Activated CD4-positive, CD25-positive, alpha-beta regulatory T cell (primary cell): ENCODE measurements around the gene COG1.

Source experiments
- DNase-seq, 4 experiments: peaks; one replicate each; lab custom pipeline; 2025; lab: John Stamatoyannopoulos, UW

The COG1 gene

GRCh38 chr17:73198201-73198929 is 5.5 kb downstream of the COG1 start:
- DNase-seq: no peak

- no peak for DNase-seq
Measured at GRCh38 chr17:73198930-73199260, 6.0 kb downstream of the COG1 start.

- no peak for DNase-seq
Measured at GRCh38 chr17:73199751-73200317, 7.0 kb downstream of the COG1 start.

DNA sequence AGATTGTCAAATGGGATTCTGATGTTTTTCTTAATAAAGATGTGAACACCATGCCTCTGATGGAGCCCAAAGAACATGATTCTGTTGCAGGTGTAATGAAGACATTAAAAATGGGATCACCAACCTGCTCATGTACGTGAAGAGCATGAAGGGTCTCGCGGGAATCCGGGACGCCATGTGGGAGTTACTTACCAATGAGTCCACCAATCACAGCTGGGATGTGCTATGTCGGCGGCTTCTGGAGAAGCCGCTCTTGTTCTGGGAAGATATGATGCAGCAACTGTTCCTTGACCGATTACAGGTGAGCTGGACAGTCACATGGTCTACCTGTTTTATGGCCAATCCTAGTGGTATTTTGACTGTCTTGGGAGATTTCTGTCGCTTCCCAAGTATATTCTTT is 7.6 kb downstream of the COG1 start:
- DNase-seq: no peak

- no peak for DNase-seq
Measured at GRCh38 chr17:73201215-73202069, 8.6 kb downstream of the COG1 start.

DNA sequence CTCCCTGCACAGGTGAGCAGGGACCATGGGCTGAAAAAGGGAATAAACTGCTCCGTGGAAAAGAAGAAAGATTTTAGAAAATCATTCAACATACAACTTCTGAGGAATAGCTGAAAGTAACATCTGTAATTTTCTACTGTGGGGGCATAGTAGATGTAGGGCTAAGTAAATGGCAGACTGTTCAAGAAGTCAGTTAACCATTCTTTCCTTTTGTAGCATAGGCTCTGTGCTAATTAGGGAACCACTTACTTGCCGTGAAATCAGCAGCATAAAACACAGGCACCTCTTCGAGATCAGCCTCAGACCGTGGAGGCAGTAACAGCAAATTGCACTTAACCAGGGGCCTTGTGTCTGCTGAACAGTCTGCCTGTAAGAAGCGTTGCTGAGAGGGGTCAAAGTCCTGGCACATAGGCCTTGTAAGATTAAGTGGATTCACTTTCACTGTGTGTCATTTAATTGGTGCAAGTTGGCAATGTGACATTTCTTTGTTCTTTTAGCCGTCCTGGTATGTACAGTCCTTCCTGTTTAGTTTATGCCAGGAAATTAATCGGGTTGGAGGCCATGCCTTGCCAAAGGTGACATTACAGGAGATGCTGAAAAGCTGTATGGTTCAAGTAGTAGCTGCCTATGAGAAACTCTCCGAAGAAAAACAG is 10.4 kb downstream of the COG1 start:
- no peak for DNase-seq

GRCh38 chr17:73203788-73204479 is 11.1 kb downstream of the COG1 start:
- no peak for DNase-seq

GRCh38 chr17:73205459-73205961 is 12.7 kb downstream of the COG1 start:
- no peak for DNase-seq

- no peak for DNase-seq
Measured at GRCh38 chr17:73208139-73208827, 15.4 kb downstream of the COG1 start.

GRCh38 chr17:73209436-73209835 is 16.6 kb downstream of the COG1 start:
- DNase-seq: no peak

GRCh38 chr17:73210002-73210678 is 17.3 kb downstream of the COG1 start:
- no peak for DNase-seq

DNA sequence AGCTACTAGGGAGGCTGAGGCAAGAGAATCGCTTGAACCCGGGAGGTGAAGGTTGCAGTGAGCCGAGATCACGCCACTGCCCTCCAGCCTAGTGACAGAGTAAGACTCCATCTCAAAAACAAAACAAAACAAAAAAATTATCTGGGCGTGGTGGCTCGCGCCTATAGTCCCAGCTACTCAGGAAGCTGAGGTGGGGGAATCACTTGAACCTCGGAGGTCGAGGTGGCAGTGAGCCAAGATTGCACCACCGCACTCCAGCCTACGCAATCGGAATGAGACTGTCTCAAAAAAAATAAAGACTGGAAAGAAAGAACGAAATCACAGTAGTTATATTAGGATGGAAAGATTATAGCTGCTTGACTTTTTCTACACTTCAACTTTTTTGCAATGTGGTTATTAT is 18.9 kb downstream of the COG1 start:
- no peak for DNase-seq

DNA sequence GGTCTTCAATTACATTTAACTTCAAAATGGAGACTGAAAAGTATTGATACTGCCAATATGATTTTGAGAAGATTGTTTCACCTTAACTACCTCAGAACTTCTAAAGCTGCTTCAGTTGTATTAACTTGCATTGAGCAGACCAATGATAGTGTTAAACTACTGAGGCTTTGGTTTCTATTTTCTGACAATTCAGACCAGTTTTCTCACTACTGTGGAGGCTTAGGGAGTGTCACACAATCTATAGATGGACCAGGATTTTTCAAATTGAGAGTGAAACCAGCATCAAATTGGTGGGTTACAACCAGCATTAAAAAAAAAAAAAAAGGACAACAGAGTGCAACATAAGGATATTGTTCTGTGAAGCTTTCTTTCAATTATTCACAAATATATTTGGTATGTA is 21.2 kb downstream of the COG1 start:
- no peak for DNase-seq

- DNase-seq: no peak
Measured at GRCh38 chr17:73214851-73215250, 22.0 kb downstream of the COG1 start.

DNA sequence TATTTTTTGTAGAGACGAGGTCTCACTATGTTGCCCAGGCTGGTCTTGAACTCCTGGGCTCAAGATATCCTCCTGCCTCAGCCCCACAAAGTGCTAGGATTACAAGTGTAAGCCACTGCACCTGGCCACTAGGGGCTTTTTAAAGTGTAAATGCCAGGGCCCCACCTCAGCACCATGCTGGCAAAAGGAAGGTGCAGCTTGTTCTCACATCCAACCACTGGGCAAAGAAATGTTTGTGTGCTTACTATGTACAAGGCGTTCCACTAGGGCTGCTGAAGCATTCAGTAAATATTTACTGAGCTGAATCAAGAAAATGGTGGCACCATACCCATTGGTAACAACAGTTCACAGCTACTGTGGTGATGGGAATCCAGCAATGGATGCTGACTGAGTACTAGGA is 22.6 kb downstream of the COG1 start:
- no peak for DNase-seq

- no peak for DNase-seq
Measured at GRCh38 chr17:73223626-73224230, 30.9 kb downstream of the COG1 start.

DNA sequence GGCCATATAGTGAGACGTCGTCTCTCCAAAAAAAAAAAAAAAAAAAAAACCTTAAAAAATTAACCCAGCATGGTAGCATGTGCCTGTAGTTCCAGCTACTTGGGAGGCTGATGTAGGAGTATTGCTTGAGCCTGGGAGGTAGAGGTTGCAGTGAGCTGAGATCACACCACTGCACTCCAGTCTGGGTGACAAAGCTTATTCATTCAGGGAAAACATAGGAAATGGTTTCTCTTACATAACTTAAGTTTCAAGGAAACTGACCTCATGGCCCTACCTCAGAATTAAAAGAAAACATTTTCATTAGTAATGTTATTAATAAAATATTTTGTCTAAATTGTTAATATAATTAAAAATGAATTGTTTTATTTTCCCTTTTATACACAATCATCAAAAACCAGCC is 31.4 kb downstream of the COG1 start:
- DNase-seq: no peak

GRCh38 chr17:73224663-73225305 is 31.9 kb downstream of the COG1 start:
- no peak for DNase-seq

DNA sequence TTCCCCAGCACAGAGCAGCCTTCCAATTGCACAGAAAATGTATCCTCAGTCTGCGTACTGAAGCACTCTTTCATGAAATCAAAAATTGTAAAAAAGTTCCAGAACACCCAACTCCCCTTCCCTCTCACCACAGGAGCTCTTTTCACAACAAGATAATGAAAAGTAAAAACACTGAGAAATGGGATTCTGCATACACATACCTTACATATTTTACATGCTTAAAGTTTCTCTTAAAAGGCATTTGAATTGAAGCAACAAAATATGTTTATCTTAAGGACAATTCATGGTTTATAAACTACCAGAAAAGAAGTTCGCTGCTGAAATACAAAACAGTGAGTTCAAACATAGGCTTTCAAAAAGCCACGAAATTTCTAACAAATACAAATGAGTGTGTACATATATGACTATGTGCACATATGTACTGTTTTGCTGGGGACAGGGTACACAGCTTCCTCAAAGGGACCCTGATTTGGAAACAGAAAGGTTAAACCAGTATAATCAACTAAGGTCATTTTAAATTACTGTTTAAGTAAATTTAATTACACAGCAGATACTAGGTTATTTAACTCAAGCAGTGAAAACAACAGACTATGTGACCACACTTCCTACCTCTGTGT is 33.8 kb downstream of the COG1 start:
- DNase-seq: no peak
